Neuronal stem cell (in vitro differentiated cells): ENCODE data around the gene NTN4.
"Not testable (repeated sequence)": the region's sequence is repeated elsewhere in the genome, so short reads cannot be mapped to it uniquely, and the experiment has no call there.

Source experiments
- DNase-seq: peaks from one replicate; pipeline ENCODE4 v3.0.0-alpha.2; 2013; ENCODE audit warnings: low spot score
- H2AFZ ChIP-seq: one replicate; pipeline ENCODE4 v1.6.1; 2013; ENCODE audit warnings: mild to moderate bottlenecking, low read length, inconsistent platforms
- H2AK5ac ChIP-seq: 2 replicates; pipeline ENCODE4 v1.6.1; 2013; ENCODE audit warnings: low read depth, mild to moderate bottlenecking, inconsistent platforms, low read length, moderate library complexity, mixed read lengths
- H2BK120ac ChIP-seq: 2 replicates; pipeline ENCODE4 v1.6.1; 2013; ENCODE audit warnings: low read depth, mild to moderate bottlenecking, inconsistent platforms, low read length, moderate library complexity, mixed read lengths
- H2BK12ac ChIP-seq: one replicate; pipeline ENCODE4 v1.6.1; 2013; ENCODE audit warnings: low read length, inconsistent platforms
- H2BK15ac ChIP-seq: 2 replicates; pipeline ENCODE4 v1.6.1; 2013; ENCODE audit warnings: mild to moderate bottlenecking, low read length, inconsistent platforms, mixed read lengths
- H2BK5ac ChIP-seq: one replicate; pipeline ENCODE4 v1.6.1; 2013; ENCODE audit warnings: inconsistent platforms, mild to moderate bottlenecking, low read length, moderate library complexity
- H3K14ac ChIP-seq: one replicate; pipeline ENCODE4 v1.6.1; 2013; ENCODE audit warnings: low read length, inconsistent platforms
- H3K18ac ChIP-seq: 2 replicates; pipeline ENCODE4 v1.6.1; 2013; ENCODE audit warnings: low read length, inconsistent platforms
- H3K23ac ChIP-seq: 2 replicates; pipeline ENCODE4 v1.6.1; 2013; ENCODE audit warnings: low read depth, mild to moderate bottlenecking, mixed read lengths, low read length, inconsistent platforms; ENCODE audit not compliant: poor library complexity
- H3K27ac ChIP-seq: replicated peaks from 3 replicates; pipeline ENCODE4 v1.5.1; 2013; ENCODE audit warnings: low read length, inconsistent platforms
- H3K27me3 ChIP-seq, 3 experiments: 2 replicates each; pipeline ENCODE4 v1.6.1; 2013; ENCODE audit warnings: low read length in 3 of 3, mild to moderate bottlenecking in 2 of 3, inconsistent platforms in 1 of 3, low read depth in 1 of 3, mixed read lengths in 1 of 3, moderate library complexity in 1 of 3; ENCODE audit not compliant: control insufficient read depth in 3 of 3, insufficient read depth in 3 of 3
- H3K36me3 ChIP-seq, 2 donors: replicated peaks in 1 of 2; 2 replicates each; pipeline ENCODE4 v1.6.1; 2013; ENCODE audit warnings: low read length in 2 of 2; ENCODE audit not compliant: control insufficient read depth in 2 of 2, insufficient read depth in 2 of 2
- H3K4ac ChIP-seq: 2 replicates; pipeline ENCODE4 v1.6.1; 2013; ENCODE audit warnings: inconsistent platforms, mild to moderate bottlenecking, low read length, moderate library complexity
- H3K4me1 ChIP-seq, 2 donors: 1 replicate in 1 of 2; 2 replicates in 1 of 2; pipeline ENCODE4 v1.6.1; 2013; ENCODE audit warnings: low read length in 2 of 2, low read depth in 1 of 2; ENCODE audit not compliant: control insufficient read depth in 2 of 2, insufficient read depth in 1 of 2
- H3K4me2 ChIP-seq: one replicate; pipeline ENCODE4 v1.6.1; 2013; ENCODE audit warnings: mild to moderate bottlenecking, low read length, inconsistent platforms; ENCODE audit not compliant: insufficient read depth, poor library complexity, severe bottlenecking
- H3K4me3 ChIP-seq, 2 donors: 2 replicates each; pipeline ENCODE4 v1.5.1; 2013; ENCODE audit warnings: low read length in 2 of 2, mild to moderate bottlenecking in 2 of 2, inconsistent platforms in 1 of 2, moderate library complexity in 1 of 2
- H3K79me1 ChIP-seq: one replicate; pipeline ENCODE4 v1.6.1; 2013; ENCODE audit warnings: low read depth, mild to moderate bottlenecking, inconsistent platforms, low read length, moderate library complexity
- H3K9ac ChIP-seq: one replicate; pipeline ENCODE4 v1.6.1; 2013; ENCODE audit warnings: mild to moderate bottlenecking, low read depth, low read length, inconsistent platforms; ENCODE audit not compliant: poor library complexity
- H3K9me3 ChIP-seq, 2 donors: replicated peaks in 1 of 2; 2 replicates each; pipeline versions ENCODE3 to v1.6.1; 2013; ENCODE audit warnings: low read length in 2 of 2, mild to moderate bottlenecking in 2 of 2, inconsistent platforms in 1 of 2, low read depth in 1 of 2, mixed read lengths in 1 of 2, moderate library complexity in 1 of 2; ENCODE audit not compliant: control insufficient read depth in 2 of 2, insufficient read depth in 1 of 2
- H4K8ac ChIP-seq: one replicate; pipeline ENCODE4 v1.6.1; 2013; ENCODE audit warnings: low read depth, mild to moderate bottlenecking, inconsistent platforms, low read length, moderate library complexity
- H4K91ac ChIP-seq: one replicate; pipeline ENCODE4 v1.6.1; 2013; ENCODE audit warnings: low read length, low read depth, mild to moderate bottlenecking, inconsistent platforms; ENCODE audit not compliant: poor library complexity
- WGBS, 2 donors: extraction: QIAGEN DNeasy Blood & Tissue Kit; methylation state at CpG; one replicate each; pipeline ENCODE4 v1.1.7; 2013; ENCODE audit warnings: missing lambda C conversion rate in 2 of 2, mixed read lengths in 1 of 2; ENCODE audit not compliant: insufficient read length in 2 of 2, insufficient replicate concordance in 1 of 2; ENCODE audit errors: extremely low coverage in 2 of 2; 5-methylcytosine and 5-hydroxymethylcytosine counted together

The NTN4 gene

DNA sequence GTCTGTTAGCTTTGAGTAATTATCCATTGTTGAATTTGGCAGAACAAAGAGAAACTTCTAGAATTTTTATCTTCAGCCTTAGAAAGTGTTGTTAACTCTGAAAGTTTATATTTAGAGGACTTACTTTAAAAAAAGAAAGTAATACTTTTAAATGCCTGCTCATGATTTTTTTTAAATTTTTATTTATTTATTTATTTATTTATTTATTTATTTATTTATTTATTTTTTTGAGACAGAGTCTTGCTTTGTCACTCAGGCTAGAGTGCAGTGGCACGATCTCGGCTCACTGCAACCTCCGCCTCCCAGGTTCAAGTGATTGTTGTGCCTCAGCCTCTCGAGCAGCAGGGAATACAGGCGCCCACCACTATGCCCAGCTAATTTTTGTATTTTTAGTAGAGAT, 54.8 kb downstream of the NTN4 start:
- H2AK5ac ChIP-seq, H4K91ac ChIP-seq, H4K8ac ChIP-seq, H2BK120ac ChIP-seq, H3K18ac ChIP-seq, H3K4me1 ChIP-seq, H3K27ac ChIP-seq, DNase-seq, H2AFZ ChIP-seq, H2BK5ac ChIP-seq, H3K14ac ChIP-seq, H3K4ac ChIP-seq, H3K4me2 ChIP-seq, H3K9ac ChIP-seq, H3K9me3 ChIP-seq, H3K4me3 ChIP-seq, H2BK15ac ChIP-seq, H2BK12ac ChIP-seq, H3K79me1 ChIP-seq, H3K23ac ChIP-seq, H3K36me3 ChIP-seq: not testable (repeated sequence)
- peaks cover 0 to 13% (median 0%) of the 10 kb centered on the region in 3 experiments for H3K27me3 ChIP-seq
- no CpG with 5 or more reads among the region's 5 CpGs for WGBS, 2 donors

DNA sequence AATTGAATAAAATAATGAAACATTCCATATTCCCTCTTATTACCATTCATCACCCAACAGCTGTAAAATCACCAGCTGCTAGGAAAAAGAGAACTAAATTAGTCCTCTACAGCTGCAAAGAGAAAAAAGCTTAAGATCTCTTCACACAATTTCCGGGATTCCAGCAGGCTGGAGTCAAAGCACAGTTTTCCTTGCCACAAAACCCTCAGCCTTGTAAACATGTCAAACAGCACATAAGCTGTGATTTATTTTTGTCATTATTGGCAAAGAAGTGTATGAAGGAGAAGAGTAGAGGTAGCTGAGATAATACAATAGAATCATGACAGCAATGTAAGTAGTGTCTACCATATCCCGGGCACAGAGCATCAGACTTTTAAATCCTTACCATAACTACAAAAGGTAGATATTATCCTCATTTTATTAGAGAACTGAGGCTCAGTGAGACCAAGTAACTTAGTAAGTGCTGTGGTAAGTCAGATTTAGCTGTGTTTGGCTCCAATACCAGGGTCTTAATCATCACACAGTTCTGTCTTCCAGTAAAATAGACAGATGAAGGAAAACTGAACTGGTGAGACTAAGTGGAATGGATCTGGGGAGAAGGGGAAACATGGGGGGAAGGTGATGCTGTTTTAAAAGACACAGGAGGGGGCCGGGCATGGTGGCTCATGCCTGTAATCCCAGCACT, 57.3 kb downstream of the NTN4 start:
- Histone ChIP-seq H4K8ac (no peak overlapping the region), H3K23ac (no peak overlapping the region), H3K18ac (no peak overlapping the region), H3K9me3 (peaks cover 0 to 1% of the 10 kb centered on the region in 2 donors), H2BK12ac (no peak overlapping the region), H3K27ac (no peak overlapping the region), H2BK15ac (no peak overlapping the region), H3K4me1 (peaks cover 0 to 3% of the 10 kb centered on the region in 2 donors), H3K27me3 (peaks cover 0 to 11% (median 0%) of the 10 kb centered on the region in 3 experiments), H3K4me3 (no peak overlapping the region), H4K91ac (no peak overlapping the region), H2AFZ (no peak overlapping the region), H2AK5ac (no peak overlapping the region), H3K4me2 (no peak overlapping the region), H3K4ac (no peak overlapping the region), H3K79me1 (no peaks in the 10 kb centered on the region), H2BK120ac (no peak overlapping the region), H3K36me3 (no peaks in the 10 kb centered on the region), H3K9ac (no peak overlapping the region), H3K14ac (no peak overlapping the region), H2BK5ac (no peak overlapping the region)
- DNase-seq: no peak
- no CpG with 5 or more reads among the region's 3 CpGs for WGBS, 2 donors

DNA sequence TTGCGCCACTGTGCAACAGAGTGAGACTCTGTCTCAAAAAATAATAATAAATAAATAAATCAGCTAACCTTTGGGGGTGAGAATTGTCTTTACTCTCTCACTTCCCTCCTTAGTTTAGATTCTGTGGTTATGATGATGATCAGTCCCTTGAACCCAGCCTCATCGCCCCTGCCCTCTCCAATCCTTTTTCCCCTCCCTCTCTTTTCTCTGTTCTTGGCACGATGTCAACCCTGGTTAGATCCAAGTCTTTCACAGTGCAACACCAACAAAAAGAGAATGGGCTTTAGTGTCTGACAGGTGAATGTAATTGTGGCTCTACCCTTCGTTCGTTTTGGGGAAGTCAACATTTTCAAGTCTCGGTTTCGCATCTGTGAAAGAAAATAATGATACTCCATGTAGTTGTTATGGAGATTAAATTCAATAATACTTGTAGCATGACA, 59.0 kb downstream of the NTN4 start:
- Histone ChIP-seq H3K4me1 (peaks cover 0 to 3% of the 10 kb centered on the region in 2 donors), H3K23ac (no peak overlapping the region), H4K8ac (no peak overlapping the region), H2BK120ac (no peak overlapping the region), H3K9ac (no peak overlapping the region), H2BK5ac (no peak overlapping the region), H2BK15ac (no peak overlapping the region), H3K36me3 (no peaks in the 10 kb centered on the region), H2BK12ac (no peak overlapping the region), H4K91ac (no peak overlapping the region), H3K4me3 (no peak overlapping the region), H3K4ac (no peak overlapping the region), H3K9me3 (no peaks in the 10 kb centered on the region), H3K27ac (no peak overlapping the region), H3K14ac (no peak overlapping the region), H3K79me1 (no peaks in the 10 kb centered on the region), H3K4me2 (no peak overlapping the region), H2AFZ (no peak overlapping the region), H3K27me3 (peaks cover 0 to 4% (median 0%) of the 10 kb centered on the region in 3 experiments), H2AK5ac (no peak overlapping the region), H3K18ac (no peak overlapping the region)
- no peak for DNase-seq
- no CpG with 5 or more reads among the region's 7 CpGs for WGBS, 2 donors

DNA sequence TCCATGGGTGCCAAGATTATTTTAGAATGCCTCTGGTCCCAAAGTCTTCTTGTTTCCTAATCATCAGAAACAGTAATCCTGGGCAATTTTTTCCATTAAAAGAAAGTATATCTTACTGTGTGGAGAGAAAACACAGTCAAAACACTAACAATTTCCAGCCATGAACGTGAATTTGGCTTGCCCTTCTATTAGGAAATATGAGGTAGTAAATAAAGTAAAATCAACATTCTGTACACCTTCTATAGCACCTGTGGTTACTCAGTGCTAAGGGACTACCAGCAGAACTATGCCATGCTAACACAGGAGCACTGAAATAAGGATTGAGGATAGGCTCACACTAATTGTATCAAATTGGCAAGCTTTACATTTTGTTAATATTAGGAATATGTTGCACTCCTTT, 60.1 kb downstream of the NTN4 start:
- H3K4ac ChIP-seq: no peak overlapping the region
- H3K4me2 ChIP-seq: no peak overlapping the region
- no peak overlapping the region for H3K14ac ChIP-seq
- no peak overlapping the region for H2BK12ac ChIP-seq
- no peak overlapping the region for H3K9ac ChIP-seq
- no peak overlapping the region for H2BK15ac ChIP-seq
- WGBS, 2 donors: no CpG with 5 or more reads among the region's 1 CpG
- no peak overlapping the region for H3K18ac ChIP-seq
- no peak overlapping the region for H3K23ac ChIP-seq
- peaks cover 0 to 3% (median 0%) of the 10 kb centered on the region in 3 experiments for H3K27me3 ChIP-seq
- no peak overlapping the region for H4K8ac ChIP-seq
- H4K91ac ChIP-seq: no peak overlapping the region
- no peak overlapping the region for H2AK5ac ChIP-seq
- H3K79me1 ChIP-seq: no peaks in the 10 kb centered on the region
- H3K4me3 ChIP-seq: no peak overlapping the region
- H3K4me1 ChIP-seq: peaks cover 0 to 3% of the 10 kb centered on the region in 2 donors
- DNase-seq: no peak
- H2AFZ ChIP-seq: no peak overlapping the region
- H2BK5ac ChIP-seq: no peak overlapping the region
- no peak overlapping the region for H3K27ac ChIP-seq
- H2BK120ac ChIP-seq: no peak overlapping the region
- no peaks in the 10 kb centered on the region for H3K9me3 ChIP-seq
- no peaks in the 10 kb centered on the region for H3K36me3 ChIP-seq
